Activated CD8-positive, alpha-beta memory T cell treated with anti-CD3 and anti-CD28 coated beads, Interleukin-2, amount 50 U/mL, for 24 hours (primary cell): ENCODE measurements around the gene GTF2F2.
"Not testable (repeated sequence)": the region's sequence is repeated elsewhere in the genome, so short reads cannot be mapped to it uniquely, and the experiment has no call there.

Experiments
- DNase-seq: peaks from one replicate; pipeline ENCODE4 v3.0.0-alpha.2; 2020; ENCODE audit errors: extremely low read depth

Gene GTF2F2

DNA sequence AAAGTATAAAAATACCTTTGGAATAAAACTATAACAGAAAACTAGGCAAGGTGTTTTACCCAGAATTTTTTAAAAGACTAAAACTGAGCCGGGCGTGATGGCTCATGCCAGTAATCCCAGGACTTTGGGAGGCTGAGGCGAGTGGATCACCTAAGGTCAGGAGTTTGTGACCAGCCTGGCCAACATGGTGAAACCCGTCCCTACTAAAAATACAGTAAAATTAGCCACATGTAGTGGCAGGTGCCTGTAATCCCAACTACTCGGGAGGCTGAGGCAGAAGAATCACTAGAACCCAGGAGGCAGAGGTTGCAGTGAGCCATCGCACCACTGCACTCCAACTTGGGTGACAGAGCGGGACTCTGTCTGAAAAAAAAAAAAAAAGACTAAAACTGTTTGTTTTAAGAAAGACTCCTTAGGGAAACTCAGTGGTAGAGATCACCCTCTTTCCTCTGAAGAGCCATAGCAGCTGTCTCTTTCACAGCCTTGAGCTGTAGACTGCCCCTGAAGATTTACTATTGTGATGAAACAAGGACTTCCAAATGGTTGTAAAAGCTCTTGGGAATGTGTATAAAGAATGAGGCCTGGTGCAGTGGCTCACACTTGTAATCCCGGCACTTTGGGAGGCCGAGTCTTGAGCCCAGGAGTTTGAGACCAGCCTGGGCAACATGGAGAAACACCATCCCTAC lies 95.2 kb downstream of the GTF2F2 start:
- no peak for DNase-seq

DNA sequence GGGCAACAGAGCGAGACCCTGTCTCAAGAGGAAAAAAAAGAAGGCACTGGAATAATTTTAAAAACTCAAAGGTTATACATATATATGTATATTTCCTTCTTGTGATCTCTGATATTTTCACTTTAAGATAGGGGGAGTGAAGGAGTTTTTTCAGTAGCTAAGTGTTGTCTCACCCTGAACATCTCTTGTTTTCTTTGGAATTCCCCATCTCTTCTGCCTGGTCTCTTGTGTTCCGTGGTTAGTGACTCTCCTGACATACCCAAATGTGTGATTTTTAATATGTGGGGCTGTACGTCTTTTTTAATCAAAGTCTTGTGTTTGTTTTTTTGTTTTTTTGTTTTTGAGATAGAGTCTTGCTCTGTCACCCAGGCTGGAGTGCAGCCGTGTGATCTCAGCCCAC lies 95.9 kb downstream of the GTF2F2 start:
- DNase-seq, result no peak

DNA sequence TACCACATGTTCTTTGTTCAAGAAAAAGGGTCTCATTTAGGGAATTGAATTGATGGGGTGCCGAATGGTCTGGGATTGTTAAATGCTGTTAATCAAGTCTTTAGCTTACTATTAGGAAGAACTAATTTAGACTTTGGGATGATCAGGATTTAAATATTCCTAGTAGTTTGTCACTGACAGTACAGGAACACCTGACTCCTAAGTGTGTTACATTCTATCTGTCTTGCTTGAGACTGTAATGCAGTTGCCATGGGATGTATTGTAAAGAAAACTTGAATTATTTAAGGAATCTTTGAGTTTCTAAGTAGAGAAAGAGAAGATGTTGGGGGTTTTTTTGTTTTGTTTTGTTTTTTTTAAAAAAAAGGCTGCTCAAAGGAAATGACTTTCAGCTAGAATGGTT lies 98.4 kb downstream of the GTF2F2 start:
- no peak for DNase-seq

DNA sequence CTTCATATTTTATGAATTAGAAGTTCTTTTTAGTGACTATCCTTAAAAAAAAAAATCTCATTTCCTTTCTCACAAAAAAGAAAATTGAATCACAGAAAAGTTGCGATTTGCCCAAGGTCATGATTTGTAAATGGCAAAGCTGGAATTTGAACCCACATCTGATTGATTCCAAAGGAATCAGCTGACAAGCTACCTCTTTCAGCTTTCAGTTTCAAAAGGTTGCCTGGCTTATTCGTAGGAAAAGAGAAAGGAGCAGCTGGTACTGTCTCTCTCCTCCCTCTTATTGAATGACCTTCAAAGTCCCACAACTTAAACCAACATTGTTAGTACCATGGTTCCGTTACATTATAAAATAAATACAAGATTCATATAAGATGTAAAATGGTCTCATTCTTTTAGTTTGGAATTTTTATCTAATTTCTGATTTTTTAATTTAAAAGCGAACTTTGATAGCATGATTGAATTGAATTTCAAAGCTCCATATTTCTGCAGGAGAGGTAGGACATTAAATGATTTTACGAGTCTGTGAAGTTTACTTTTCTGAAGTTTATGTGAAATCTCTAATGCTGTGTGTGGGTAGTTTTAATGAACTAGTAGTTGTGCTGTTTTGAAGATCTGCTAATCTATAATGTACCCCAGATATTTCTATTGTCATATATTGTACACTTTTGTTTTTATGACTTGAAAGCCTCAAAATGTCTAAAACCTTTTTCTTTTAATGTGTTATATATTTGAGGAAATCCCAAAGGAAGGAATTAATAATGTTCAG lies 99.0 kb downstream of the GTF2F2 start:
- DNase-seq, result no peak

DNA sequence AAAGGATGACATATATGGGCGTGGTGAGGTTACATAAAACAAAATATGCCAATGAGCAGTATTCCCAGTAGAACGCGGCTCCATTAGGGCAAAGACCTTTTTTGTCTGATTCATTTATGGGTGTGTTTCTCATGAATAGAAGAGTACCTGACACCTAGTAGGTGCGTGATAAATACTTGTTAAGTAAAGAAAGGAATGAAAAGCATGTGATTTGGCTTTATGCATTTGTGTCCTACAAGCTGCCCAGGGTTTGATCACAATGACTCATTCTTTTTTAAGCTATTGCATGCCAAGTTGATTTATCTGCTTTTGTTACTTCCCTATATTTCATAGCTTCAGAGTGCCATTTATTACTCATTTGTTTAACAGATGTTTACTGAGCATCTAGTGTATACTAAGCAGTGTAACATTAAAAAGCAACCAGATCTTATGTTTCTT lies 99.6 kb downstream of the GTF2F2 start:
- DNase-seq, result no peak

DNA sequence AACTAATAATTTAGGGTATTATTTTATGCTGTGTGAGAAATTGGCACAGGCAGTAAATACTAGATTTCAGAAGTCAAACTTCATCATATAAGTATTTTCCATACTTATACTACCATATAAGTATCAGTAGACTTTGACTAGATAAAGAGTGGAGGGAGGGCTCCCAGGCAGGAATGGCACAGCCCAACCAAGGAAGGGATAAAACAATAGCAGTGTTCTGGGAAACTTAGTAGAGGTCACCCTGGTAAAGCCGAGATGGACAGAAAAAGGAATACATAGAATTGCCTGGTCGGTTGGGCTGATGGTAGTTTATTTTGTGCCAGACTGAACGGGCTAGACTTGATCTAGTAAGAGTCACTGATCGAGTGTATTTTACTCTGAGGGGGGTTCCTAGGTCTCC lies 100.1 kb downstream of the GTF2F2 start:
- no peak for DNase-seq

DNA sequence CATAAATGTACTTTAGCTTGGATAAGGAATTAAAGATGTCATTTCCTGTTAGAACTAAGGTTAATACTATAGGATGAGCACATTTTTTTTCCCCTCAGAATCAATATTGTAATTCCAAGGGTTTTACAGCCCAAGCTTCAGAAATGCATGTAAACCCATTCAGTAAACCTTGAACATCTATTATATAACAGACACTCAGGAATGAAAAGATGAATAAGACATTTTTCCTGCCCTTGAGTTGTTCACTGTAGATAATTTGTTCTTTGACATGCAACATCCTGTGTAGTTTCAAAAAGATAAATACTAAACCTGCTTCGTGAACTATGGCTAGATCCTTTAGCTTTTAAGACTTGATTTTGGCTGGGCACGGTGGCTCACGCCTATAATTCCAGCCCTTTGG lies 102.2 kb downstream of the GTF2F2 start:
- no peak for DNase-seq

DNA sequence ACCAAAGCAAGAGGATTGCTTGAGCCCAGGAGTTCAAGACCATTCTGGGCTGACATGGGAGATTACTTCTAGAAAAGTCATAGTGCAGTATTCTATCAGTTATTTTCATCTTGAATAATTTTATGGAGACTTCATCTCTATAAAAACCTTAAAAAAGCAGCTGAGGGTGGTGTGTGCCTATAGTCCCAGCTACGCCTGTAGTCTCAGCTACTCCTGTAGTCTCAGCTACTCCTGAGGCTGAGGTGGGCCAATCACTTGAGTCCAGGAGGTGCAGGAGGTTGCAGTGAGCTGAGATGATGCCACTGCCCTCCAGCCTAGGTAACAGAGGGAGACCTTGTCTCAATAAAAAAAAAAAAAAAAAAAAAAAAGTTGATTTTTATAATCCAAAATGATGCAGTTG lies 102.6 kb downstream of the GTF2F2 start:
- DNase-seq, result no peak

DNA sequence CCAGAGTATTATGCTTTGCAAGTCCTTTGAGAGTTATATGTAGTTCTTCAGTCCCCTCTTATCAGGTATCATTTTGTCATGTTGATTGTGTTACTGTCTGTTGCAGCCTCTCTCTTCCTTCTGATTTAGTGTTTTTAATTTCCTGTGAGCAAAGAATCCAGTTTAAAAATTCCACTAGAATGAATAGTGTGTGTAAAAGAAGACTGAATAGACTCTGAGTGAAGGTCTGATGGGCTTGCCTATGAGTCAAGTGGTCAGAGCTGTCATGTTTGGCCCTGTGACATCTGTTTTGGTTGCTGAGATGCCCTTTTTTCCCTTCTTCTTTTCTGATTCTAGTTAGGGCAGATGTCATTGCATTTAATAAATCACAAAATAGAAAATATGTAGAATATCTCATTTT lies 103.9 kb downstream of the GTF2F2 start:
- no peak for DNase-seq

DNA sequence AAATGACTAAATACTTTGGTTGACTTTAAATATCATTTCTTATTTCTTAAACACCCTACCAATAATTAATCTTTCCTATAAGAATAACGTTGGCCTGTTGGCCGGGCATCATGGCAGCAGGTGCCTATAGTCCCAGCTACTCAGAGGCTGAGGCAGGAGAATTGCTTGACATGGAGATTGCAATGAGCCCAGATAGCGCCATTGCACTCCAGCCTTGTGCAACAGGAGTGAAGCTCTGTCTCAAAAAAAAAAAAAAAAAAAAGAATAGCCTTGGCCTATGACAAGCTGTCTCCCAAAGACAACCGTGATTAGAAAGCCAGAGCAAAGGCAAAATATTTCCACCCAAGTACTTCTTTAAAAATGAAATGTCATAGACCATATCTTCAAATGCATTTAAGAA lies 105.1 kb downstream of the GTF2F2 start:
- DNase-seq, result no peak

DNA sequence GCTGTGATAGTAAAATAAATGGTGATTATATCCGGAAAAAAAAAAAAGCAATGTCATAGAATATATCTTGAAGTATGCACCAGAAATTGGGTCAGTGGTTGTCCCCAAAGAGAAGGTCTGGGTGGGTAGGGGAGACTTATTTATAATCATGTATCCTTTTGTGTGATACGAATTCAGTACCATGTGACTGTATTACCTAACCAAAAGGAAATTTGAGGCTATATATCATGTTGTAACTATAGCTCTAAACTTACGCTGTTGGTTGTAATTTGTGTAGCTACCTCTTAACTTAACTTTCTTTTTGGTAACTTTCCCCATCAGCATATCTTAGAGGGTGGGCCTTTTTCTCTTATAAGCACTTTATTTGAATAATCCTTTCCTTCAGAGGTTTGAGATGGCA lies 105.7 kb downstream of the GTF2F2 start:
- DNase-seq, result no peak

DNA sequence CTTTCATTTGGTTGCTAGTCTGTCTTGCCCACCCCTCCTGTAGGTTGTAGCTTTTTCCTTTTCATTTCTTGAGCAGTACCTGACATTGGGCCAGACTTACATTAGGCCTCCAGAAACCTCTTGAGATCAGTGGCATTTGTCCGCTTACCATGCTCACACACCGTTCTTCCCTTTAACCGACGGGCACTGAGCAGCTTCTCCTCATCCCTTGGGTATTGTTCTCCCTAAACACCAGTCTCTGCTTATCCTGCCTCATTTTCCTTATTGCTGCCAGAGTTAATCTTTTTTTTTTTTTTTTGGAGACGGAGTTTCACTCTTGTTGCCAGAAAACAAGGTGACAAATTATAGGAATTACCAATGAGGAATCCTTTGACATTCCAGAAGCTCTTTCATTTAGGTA lies 107.7 kb downstream of the GTF2F2 start:
- no peak for DNase-seq

DNA sequence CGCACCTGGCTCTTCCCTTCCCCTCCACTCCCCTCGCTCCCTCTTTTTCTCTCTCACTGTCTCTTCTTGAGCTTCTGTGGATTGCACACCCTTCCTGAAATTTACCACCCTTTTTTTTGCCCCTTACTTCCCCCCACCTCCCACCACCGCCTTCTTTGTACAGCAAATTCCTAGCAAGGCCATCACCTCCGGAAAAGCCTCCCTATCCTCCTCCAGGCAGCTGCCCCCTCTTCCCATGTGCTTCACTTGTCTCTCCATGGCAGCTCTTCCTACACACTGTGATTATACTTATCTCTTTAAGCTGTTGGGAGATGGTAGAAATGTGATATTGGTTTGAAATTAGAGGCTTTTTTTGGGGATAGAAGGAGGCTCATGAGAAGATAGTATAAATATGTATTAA lies 108.9 kb downstream of the GTF2F2 start:
- no peak for DNase-seq

DNA sequence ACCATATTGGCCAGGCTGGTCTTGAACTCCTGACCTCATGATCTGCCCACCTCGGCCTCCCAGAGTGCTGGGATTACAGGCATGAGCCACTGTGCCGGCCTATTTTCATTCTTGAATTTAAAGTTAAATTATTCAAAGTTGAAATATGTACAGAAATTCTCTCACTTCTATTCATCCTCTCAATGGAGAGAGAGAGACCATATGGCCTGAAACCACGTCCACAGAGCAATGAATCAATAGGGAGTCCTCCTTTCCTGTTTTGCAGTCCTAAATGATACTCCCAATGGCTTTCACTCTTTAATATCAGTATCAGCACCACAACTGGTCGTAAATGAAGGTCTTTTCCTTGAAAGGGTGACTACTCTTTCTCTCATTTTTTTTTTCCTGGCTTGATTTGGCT lies 111.0 kb downstream of the GTF2F2 start:
- no peak for DNase-seq

DNA sequence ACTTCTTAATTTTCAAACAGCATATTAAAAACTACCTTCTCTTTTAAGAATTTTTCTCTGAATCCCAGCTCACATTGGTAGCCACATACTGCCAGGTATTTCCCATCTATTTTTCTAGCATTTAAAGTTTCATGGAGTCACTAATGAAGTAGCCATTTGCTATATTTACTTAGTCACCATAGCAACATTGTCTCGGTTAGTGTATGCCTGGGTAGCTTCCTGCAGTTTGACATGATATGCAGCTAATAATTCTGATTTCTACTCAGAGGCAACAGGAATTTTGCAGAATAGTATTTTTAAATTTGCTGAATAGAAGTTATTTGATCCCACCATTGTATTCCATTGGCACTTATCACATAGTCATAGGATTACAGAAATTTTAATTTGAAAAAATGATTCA lies 111.4 kb downstream of the GTF2F2 start:
- DNase-seq, result no peak

DNA sequence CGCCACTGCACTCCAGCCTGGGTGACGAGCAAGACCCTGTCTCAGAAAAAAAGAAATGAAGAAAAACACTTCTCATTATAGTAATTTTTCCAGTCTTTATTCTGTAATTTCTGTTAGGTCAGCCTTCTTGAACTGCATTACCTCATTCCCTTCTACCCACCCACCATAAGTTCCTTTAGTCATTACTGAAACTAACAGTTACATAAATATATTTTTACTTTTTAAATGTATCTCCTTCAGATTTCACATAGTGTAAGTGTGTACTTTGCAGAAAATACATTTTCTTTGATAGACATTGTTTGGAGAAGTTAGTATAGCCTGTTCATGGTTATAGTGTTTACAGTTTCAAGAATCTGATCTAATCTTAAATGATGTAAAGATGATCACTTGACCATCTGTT lies 112.3 kb downstream of the GTF2F2 start:
- no peak for DNase-seq

DNA sequence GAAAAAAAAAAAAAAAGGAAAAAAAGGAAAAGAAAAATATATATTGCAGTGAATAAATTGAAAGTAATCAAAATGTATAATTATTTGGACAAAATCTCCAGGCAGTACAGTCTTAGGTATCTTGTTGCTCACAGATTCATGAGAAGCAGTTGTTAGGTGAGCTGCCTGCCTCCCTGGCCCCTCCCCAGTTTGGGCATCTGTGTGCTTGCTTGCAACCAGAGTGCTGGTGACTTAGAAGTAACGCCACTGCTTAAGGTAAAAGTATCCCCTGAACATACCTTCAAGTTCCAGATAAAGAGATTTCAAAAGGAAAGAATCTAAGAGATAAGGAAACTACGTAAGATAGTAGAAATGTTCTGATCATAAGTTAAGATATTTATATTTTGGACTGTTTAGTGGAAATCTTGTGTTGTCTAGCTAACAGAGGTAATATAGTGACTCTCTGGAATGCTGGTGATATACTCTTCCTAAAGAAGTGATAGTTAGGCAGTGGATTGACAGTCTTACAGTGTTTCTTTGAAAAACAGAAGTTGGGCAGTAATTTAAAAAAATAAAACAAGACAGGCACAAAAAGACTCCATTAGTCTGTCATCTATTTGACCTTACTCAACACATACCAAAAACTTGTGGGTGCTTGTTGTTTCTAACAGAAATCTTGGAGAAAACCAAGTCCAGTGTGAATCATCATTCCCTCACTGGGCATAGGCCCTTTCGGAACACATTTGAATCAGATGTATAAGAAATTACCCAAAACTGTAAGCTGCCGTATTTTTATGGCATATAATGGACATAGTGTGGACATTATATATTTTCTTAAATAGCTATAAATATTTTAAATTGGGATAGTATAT lies 118.9 kb downstream of the GTF2F2 start:
- DNase-seq, result no peak

DNA sequence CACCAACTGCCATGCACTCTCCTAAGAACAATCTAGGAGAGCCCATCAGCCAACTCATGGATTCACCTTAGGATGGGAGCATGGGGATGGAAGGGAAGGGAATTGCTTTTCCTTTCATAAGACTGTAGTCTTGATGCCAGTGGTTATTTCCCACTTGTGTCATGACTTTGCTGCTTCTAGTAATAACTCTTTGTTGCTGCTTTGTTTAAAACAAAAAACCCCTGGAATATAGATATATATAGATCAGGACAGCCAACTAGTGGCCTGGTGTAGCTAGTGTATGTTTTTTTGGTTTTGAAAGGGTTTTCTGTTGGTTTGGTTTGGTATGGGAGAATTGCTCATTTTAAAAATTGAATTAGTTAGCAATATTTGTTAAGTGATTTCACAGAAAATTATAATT lies 119.8 kb downstream of the GTF2F2 start:
- no peak for DNase-seq

DNA sequence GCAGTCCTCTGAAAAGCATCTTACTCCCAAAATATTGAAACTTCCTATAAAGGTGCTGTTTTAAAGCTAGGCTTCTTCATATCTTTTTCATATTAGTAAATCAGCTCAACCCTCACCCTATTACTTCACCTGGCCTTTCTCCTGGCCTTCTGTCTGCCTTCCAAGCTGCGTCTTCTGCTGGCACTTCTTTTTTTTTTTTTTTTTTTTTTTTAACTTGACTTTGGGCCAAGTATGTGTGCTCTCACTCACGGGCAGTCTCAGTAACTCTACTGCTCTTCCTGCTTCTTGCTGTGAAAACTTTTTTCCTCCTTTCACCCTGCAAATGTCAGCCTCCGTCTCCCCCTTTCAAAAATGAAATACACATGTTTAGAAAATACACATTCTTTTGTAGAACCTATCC lies 121.8 kb downstream of the GTF2F2 start:
- no peak for DNase-seq

DNA sequence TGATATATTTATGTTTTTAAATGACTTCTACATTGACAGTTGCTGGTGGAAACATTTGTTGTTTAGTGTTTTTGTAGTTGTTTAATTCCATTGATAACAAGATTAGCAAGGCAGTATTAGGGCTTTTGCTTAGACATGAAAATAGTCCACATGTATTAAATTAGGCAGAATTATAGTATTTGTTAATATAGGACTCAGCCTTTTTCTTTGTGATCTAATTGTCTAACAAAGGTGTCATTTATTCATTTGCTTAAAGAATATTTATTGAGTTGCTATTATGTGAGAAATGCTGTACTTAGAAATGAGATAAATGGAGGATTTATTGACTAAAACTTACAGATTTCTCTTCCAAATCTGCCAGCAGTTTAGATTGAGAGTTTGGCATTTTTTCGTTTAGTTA lies 122.2 kb downstream of the GTF2F2 start:
- DNase-seq, result no peak

DNA sequence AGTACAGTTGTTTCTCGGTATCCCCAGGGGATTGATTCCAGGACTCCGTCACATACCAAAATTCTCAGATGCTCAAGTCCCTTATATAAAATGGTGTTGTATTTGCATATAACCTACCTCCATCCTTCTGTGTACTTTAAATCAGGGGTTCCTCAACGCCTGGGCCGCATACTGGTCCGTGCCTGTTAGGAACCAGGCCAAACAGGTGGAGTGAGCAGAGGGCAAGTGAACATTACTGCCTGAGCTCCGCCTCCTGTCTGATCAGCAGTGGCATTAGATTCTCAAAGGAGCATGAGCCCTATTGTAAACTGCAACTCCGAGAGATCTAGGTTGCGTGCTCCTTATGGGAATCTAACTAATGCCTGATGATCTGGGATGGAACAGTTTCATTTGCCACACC lies 122.8 kb downstream of the GTF2F2 start:
- no peak for DNase-seq

DNA sequence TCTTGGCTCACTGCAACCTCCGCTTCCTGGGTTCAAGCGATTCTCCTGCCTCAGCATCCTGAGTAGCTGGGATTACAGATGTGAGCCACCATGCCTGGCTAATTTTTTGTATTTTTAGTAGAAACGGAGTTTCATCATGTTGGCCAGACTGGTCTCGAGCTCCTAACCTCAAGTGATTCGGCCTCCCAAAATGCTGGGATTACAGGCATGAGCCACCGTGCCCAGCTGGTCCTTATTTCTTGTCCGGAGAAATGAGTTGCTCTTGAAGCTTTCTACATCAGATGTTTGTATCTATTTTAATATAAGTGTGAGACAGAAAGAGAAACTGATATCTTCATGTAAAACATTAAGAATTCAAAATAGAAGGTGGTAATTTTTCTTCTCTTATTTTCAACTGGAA lies 124.4 kb downstream of the GTF2F2 start:
- DNase-seq, result not testable (repeated sequence)

DNA sequence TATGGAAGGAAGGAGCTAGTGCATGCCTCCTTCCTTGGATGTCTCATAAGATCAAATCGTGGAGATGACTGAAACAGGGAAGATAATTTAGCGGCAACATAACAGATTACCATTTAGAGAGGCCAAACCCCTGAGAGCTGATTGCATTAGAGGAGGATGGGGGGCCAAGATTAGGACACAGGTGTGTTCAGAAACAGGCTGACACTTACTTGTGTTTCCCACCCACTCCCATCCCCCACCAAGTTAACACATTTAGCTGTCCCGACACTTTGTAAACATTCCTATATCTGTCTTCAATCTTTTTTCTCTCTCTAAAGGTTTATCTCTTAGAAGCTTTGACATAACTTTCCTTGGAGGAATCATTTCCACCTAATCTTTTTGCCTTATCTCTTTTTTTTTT lies 129.4 kb downstream of the GTF2F2 start:
- DNase-seq, result no peak
